Stimulated activated CD8-positive, alpha-beta memory T cell treated with anti-CD3 and anti-CD28 coated beads, Interleukin-7, amount 100 ng/mL, for 4 hours (primary cell): Measurements from ENCODE around the gene LHX5.

ENCODE experiments used
- DNase-seq, 2 donors: peaks; one replicate each; pipeline ENCODE4 v3.0.0-alpha.2; 2020; ENCODE audit warnings: low read depth in 2 of 2

LHX5 gene

GRCh38 chr12:113414519-113415038 is 57.1 kb downstream of the LHX5 start:
- DNase-seq = no peak

GRCh38 chr12:113413488-113413939 is 58.2 kb downstream of the LHX5 start:
- DNase-seq = no peak
